Measurements from ENCODE around the gene BACE2. TPM values are rescaled to one million over a fixed set of nuclear protein-coding genes. Genes with fewer than 3 reads are reported as not detected.

BACE2 gene
- total and polyA plus RNA-seq, 2 donors (not counting 1 experiment from before 2014, with no cell fraction given) = 19.5 to 31.5 TPM

DNA sequence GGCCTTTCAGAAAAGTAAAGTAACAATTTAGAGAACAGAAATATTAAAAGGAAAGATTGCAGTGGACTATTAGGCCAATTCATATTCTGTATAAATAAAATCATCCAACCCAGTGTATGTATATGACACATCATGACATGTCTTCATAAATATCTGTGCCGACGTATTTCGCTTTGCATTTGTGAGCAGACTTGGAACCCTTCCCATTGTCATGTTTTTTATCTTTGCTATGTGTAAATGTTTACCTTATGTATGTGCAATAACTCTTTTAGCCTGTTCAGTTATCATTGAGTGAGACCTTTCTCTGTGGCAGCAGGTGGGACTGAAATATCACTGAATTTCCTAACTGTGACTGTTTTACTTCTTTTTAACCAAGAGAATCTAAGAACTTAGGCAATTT, 90.7 kb downstream of the BACE2 start:
- Histone ChIP-seq H2AFZ (ENCODE audit: low read length) (no peak overlapping the region), H3K79me2 (ENCODE audit: control insufficient read depth, insufficient read depth, low read length) (no peaks in the 10 kb centered on the region), H3K9me3 (ENCODE audit: control insufficient read depth, insufficient read depth, low read depth, low read length) (no peaks in the 10 kb centered on the region), H3K36me3 (ENCODE audit: control insufficient read depth, insufficient read depth, low read length) (no peaks in the 10 kb centered on the region), H3K4me2 (ENCODE audit: extremely low read depth, insufficient read depth, low read length) (peak overlapping the region; percentile 9), H3K9ac (ENCODE audit: insufficient read depth, low read length) (no peak overlapping the region), H3K27me3 (ENCODE audit: control insufficient read depth, insufficient read depth, low read length) (no peaks in the 10 kb centered on the region), H3K27ac (ENCODE audit: insufficient read depth, low read length) (no peak overlapping the region), H4K20me1 (ENCODE audit: control insufficient read depth, extremely low read depth, insufficient read depth, low read length) (no peaks in the 10 kb centered on the region), H3K4me3 (replicated peaks in 1 of 4; ENCODE audit: control extremely low read depth in 1 of 4, insufficient read depth in 1 of 4, low read depth in 3 of 4, low read length in 4 of 4) (no peak overlapping the region), H3K4me1 (ENCODE audit: control insufficient read depth, extremely low read depth, insufficient read depth, low read length) (no peaks in the 10 kb centered on the region)
- TF ChIP-seq EZH2 (IDR thresholded peaks at IDR 0.05; ENCODE audit: low read length, missing control alignments) = no peak
- TF ChIP-seq, protein P1, sequence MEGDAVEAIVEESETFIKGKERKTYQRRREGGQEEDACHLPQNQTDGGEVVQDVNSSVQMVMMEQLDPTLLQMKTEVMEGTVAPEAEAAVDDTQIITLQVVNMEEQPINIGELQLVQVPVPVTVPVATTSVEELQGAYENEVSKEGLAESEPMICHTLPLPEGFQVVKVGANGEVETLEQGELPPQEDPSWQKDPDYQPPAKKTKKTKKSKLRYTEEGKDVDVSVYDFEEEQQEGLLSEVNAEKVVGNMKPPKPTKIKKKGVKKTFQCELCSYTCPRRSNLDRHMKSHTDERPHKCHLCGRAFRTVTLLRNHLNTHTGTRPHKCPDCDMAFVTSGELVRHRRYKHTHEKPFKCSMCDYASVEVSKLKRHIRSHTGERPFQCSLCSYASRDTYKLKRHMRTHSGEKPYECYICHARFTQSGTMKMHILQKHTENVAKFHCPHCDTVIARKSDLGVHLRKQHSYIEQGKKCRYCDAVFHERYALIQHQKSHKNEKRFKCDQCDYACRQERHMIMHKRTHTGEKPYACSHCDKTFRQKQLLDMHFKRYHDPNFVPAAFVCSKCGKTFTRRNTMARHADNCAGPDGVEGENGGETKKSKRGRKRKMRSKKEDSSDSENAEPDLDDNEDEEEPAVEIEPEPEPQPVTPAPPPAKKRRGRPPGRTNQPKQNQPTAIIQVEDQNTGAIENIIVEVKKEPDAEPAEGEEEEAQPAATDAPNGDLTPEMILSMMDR (conservative IDR thresholded peaks at IDR 0.05 in 1 of 2, IDR thresholded peaks at IDR 0.05 in 1 of 2; ENCODE audit: low read depth in 1 of 2, low read length in 2 of 2) = no peak
- DNase-seq (ENCODE audit: low read depth in 2 of 2) = peak in 1 of 2 donors; percentile 75

DNA sequence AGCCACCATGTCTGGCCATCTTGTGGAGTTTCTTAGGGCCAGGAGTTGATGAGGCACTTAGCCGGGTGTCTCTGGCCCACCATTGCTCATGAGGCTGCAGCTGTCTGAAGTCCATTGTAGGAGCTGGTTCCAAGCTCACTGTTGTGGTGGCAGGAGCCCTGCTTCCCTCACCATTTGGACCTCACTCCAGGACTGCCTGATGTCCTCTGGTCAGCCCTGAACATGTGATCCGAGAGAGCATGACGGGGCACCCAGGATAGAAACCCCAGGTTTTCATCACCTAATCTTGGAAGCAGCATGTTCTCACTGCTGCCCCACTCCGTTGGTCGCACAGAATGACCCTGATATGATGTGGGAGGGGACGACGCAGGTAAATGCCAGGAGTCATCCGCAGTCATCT, 92.5 kb downstream of the BACE2 start:
- Histone ChIP-seq H2AFZ (ENCODE audit: low read length) (no peak overlapping the region), H3K27ac (ENCODE audit: insufficient read depth, low read length) (no peak overlapping the region), H3K9ac (ENCODE audit: insufficient read depth, low read length) (no peak overlapping the region), H3K79me2 (ENCODE audit: control insufficient read depth, insufficient read depth, low read length) (no peaks in the 10 kb centered on the region), H4K20me1 (ENCODE audit: control insufficient read depth, extremely low read depth, insufficient read depth, low read length) (no peaks in the 10 kb centered on the region), H3K36me3 (ENCODE audit: control insufficient read depth, insufficient read depth, low read length) (no peaks in the 10 kb centered on the region), H3K9me3 (ENCODE audit: control insufficient read depth, insufficient read depth, low read depth, low read length) (no peaks in the 10 kb centered on the region), H3K4me1 (ENCODE audit: control insufficient read depth, extremely low read depth, insufficient read depth, low read length) (no peaks in the 10 kb centered on the region), H3K27me3 (ENCODE audit: control insufficient read depth, insufficient read depth, low read length) (no peaks in the 10 kb centered on the region), H3K4me3 (replicated peaks in 1 of 4; ENCODE audit: control extremely low read depth in 1 of 4, insufficient read depth in 1 of 4, low read depth in 3 of 4, low read length in 4 of 4) (no peak overlapping the region), H3K4me2 (ENCODE audit: extremely low read depth, insufficient read depth, low read length) (no peak overlapping the region)
- TF ChIP-seq EZH2 (IDR thresholded peaks at IDR 0.05; ENCODE audit: low read length, missing control alignments) = no peak
- TF ChIP-seq, protein P1 (conservative IDR thresholded peaks at IDR 0.05 in 1 of 2, IDR thresholded peaks at IDR 0.05 in 1 of 2; ENCODE audit: low read depth in 1 of 2, low read length in 2 of 2) = no peak
- no peak for DNase-seq (ENCODE audit: low read depth in 2 of 2)

DNA sequence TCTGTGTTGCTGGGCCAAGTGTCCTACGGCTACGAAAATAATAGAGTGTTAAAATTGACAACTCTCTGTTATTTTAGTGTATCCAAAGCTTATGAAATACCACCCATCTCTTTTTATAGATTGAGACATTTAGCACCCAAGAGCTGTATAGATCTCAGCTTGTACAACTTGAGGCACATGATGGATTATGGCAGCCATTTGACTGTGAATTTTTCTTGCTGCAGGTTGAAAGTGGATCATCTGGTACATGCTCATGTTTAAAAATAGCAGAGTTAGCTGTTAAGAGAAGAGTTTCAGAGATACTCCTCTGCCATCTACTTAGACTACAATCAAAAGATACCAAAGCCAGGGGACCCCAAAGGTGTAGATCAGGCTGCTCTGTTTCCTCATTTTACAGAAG, 99.4 kb downstream of the BACE2 start:
- no peaks in the 10 kb centered on the region for H3K9me3 ChIP-seq (ENCODE audit: control insufficient read depth, insufficient read depth, low read depth, low read length)
- no peaks in the 10 kb centered on the region for H3K27me3 ChIP-seq (ENCODE audit: control insufficient read depth, insufficient read depth, low read length)
- no peak for DNase-seq (ENCODE audit: low read depth in 2 of 2)
- H3K9ac ChIP-seq (ENCODE audit: insufficient read depth, low read length) = no peak overlapping the region
- no peaks in the 10 kb centered on the region for H3K79me2 ChIP-seq (ENCODE audit: control insufficient read depth, insufficient read depth, low read length)
- no peaks in the 10 kb centered on the region for H3K36me3 ChIP-seq (ENCODE audit: control insufficient read depth, insufficient read depth, low read length)
- no peaks in the 10 kb centered on the region for H3K4me1 ChIP-seq (ENCODE audit: control insufficient read depth, extremely low read depth, insufficient read depth, low read length)
- H3K27ac ChIP-seq (ENCODE audit: insufficient read depth, low read length) = no peak overlapping the region
- no peak overlapping the region for H2AFZ ChIP-seq (ENCODE audit: low read length)
- no peaks in the 10 kb centered on the region for H4K20me1 ChIP-seq (ENCODE audit: control insufficient read depth, extremely low read depth, insufficient read depth, low read length)
- TF ChIP-seq, protein P1 (conservative IDR thresholded peaks at IDR 0.05 in 1 of 2, IDR thresholded peaks at IDR 0.05 in 1 of 2; ENCODE audit: low read depth in 1 of 2, low read length in 2 of 2) = no peak
- TF ChIP-seq EZH2 (IDR thresholded peaks at IDR 0.05; ENCODE audit: low read length, missing control alignments) = no peak
- H3K4me3 ChIP-seq (replicated peaks in 1 of 4; ENCODE audit: control extremely low read depth in 1 of 4, insufficient read depth in 1 of 4, low read depth in 3 of 4, low read length in 4 of 4) = no peak overlapping the region
- no peak overlapping the region for H3K4me2 ChIP-seq (ENCODE audit: extremely low read depth, insufficient read depth, low read length)

Data from fibroblast of lung (primary cell).